ENCODE measurements around the gene LHX6.

- TF ChIP-seq CTCF (IDR thresholded peaks at IDR 0.05; ENCODE audit: control extremely low read depth in 1 of 3, insufficient read depth in 1 of 3, low read depth in 1 of 3, low read length in 3 of 3) (no peak), MAX (IDR thresholded peaks at IDR 0.05) (0 out of 2 replicates have a peak, but pooled peaks have one; percentile 37), TEAD4 (IDR thresholded peaks at IDR 0.05; ENCODE audit: low read depth, low read length) (no peak), JUND (IDR thresholded peaks at IDR 0.05; ENCODE audit: low read length) (no peak), POLR2AphosphoS5 (IDR thresholded peaks at IDR 0.05; ENCODE audit: low read depth, low read length) (no peak), CHD1 (IDR thresholded peaks at IDR 0.05; ENCODE audit: low read depth, low read length) (no peak), GTF2F1 (IDR thresholded peaks at IDR 0.05; ENCODE audit: borderline replicate concordance, low read depth, low read length) (no peak), SRF (IDR thresholded peaks at IDR 0.05; ENCODE audit: low read depth, low read length) (no peak), BCL11A (IDR thresholded peaks at IDR 0.05; ENCODE audit: low read depth in 2 of 2, low read length in 2 of 2) (no peak), SUZ12 (IDR thresholded peaks at IDR 0.05; ENCODE audit: low read length) (no peak), POLR2A (IDR thresholded peaks at IDR 0.05; ENCODE audit: control extremely low read depth in 1 of 2, low read depth in 2 of 2, low read length in 2 of 2) (no peak)
Measured at GRCh38 chr9:122221183-122221811, 7.5 kb downstream of the LHX6 start.
